Skeletal muscle cell (primary cell): ENCODE results near the gene RASIP1.
"Not testable (repeated sequence)": the region's sequence is repeated elsewhere in the genome, so short reads cannot be mapped to it uniquely, and the experiment has no call there.

Experiments
- DNase-seq: peaks from one replicate; pipeline ENCODE4 v3.0.0-alpha.2; 2010; ENCODE audit warnings: low read depth
- H3K4me3 ChIP-seq: 2 replicates; pipeline ENCODE4 v1.5.1; 2011; ENCODE audit warnings: low read depth, mild to moderate bottlenecking, control low read depth, low read length, moderate library complexity

RASIP1 gene

DNA sequence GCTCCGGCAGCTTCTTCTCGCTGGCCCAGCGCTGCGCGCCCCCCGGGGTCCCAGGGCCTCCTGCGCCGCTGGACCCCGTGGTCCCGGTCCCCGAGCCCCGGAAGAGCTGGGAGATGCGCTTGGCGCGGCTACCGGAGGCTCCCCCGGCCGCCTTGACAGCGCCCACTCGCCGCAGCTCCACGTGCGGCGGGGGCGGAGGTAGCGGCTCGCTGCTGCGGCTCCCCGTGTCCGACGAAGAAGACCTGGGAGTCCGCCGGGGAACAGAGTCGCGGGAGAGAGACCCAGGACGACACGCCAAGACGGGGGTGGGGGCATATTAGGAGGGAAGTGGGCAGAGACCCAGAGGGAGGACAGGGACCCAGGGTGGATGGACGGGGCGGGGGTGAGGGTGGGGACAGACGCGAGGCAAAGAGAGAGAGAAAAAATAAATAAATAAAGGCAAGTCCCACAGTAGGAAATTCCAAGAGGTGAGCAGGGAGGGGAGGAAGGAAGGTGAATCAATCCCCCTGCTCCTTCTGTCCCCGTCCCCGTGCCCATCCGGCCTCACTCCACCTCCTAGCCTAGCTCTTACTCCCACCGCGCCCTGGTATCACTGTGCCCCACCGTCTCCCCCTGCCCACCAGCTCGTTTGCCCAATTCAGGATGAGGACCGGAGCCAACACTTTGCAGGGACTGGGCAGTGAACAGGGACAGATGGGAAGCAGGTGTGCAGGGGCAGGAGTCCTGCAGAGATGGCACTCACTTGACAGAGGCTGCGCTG lies 826 bp downstream of the RASIP1 start:
- no peak for DNase-seq
- peak overlapping the region; percentile 47 for H3K4me3 ChIP-seq

DNA sequence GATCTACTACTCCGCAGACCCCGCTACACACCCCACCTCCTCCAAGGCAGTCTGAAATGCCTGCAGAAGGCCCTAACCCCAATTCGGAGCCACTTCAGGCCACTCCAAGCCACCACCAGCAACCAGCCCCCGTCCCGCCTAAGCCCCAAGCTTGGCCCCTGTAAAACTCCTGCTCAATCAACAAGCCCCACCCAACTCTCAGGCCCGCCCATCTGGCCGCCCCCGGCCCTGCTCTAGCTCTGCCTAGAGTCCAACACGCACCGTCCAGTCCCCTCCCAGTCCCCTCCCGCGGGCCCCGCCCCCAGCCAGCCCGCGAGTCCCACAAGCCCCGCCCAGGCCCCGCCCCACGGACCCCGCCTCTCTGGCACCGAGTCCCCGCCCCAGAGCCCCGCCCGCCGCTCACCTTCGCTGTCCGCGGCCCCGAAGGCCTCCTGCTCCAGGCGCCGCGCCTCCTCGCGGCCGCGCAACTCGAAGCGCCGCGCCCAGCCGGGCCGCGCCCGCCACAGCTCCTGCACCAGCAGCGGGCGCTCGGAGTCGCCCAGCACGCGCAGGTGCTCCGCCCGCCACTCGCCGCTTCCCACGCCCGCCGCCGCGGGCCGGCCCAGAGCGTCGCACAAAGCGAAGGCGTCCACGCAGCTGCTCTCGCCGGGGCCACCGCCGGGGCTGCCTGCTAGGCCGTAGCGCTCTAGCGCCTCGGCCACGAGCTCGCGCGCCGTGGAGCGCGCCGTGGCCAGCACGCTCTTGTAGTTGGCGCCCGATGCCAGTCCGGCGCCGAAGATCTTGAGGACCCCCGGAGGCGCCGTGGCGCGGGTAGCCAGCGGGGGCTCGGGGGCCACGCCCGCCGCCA lies 1.6 kb downstream of the RASIP1 start:
- DNase-seq, result peak; percentile 28
- H3K4me3 ChIP-seq, result peak overlapping the region; percentile 47

DNA sequence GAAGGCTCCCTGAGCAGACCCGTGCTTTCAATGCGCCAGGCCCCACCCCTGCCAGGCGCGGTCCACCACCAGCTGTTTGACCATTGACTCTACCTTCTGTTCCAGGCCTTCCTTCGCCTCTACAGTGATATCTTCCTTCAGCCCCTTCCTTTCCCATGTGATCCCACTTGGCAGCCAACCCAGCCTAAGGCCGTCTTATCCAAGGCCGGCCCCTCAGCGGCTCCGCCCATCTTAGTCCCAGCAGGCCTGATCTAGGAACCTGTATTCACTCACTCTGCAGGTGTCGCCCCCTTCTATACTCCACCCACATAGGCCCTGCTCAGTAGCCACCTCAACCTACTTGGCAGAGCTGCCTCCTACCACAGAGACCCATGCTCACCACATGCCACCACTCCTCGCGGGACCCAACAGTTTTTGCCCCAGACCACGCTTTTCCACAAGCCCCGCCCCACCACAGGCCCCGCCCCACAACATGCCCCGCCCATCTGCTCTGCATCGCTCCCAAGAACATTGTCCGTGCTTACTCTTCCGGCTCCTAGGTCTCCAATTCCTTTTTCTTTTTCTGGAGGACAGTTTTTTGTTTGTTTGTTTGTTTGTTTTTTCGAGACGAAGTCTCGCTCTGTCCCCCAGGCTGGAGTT lies 2.9 kb downstream of the RASIP1 start:
- H3K4me3 ChIP-seq, result no peak overlapping the region
- no peak for DNase-seq

DNA sequence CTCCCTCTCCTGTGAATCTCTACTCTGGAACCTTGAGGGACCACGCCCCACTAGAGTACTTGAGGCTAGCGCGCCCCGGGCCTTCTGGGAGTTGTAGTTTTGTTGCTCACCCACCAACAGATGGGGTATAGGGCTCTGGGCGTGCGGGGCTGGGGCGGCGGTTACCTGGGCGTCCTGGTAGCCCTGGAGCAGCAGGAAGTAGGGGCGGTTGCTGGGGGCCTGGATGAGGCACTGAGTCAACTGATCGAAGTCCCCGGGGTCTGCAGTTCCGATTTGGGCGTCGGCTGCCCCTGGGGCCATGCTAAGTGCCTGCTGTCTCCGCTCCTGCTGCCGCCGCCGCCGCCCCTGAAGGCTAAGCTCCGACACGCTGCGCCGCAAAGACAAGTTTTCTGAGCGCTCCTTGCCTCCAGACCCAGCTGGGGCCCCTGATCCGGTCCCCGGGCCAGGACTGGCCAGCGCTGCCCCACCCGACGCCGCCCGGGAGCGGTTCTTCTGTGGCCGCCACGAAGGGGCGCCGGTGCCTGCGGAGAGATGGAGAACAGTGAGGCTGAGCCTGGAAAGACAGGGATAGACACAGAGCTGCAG lies 5.3 kb downstream of the RASIP1 start:
- peak overlapping the region; percentile 18 for H3K4me3 ChIP-seq

DNA sequence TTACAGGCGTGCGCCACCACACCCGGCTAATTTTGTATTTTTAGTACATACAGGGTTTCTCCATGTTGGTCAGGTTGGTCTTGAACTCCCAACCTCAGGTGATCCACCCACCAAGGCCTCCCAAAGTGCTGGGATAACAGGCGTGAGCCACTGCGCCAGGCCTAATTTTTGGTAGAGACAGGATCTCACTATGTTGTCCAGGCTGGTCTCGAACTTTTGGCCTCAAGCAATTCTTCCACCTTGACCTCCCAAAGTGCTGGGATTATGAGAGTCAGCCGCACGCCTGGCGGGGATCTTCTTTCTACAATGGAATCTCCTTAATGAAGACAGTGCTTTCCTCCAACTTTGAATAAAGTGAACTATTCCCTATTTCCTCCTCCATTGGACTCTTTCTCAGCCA lies 5.8 kb downstream of the RASIP1 start:
- DNase-seq, result no peak
- no peak overlapping the region for H3K4me3 ChIP-seq

More for the DNA sequence above, 5.3 kb downstream of the RASIP1 start:
- DNase-seq, result no peak

DNA sequence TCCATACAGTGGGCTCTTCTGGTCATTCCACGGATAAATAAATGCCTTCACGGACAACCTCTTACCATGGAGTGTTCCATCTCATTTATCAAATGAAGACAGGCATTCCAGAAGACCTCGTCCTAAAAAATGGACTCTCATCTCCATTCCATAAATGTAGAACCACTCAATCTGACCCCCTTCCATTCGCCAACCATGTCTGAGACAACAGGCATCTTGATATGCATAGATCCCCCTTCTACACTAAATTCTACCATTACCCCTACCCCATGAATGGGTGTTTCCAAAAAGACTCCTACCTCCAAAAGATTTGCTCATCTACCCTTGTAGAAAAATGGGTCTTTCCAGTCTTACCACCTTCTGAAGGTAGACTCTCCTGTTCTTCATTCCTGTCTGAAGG lies 9.0 kb downstream of the RASIP1 start:
- H3K4me3 ChIP-seq, result no peak overlapping the region
- DNase-seq, result no peak

DNA sequence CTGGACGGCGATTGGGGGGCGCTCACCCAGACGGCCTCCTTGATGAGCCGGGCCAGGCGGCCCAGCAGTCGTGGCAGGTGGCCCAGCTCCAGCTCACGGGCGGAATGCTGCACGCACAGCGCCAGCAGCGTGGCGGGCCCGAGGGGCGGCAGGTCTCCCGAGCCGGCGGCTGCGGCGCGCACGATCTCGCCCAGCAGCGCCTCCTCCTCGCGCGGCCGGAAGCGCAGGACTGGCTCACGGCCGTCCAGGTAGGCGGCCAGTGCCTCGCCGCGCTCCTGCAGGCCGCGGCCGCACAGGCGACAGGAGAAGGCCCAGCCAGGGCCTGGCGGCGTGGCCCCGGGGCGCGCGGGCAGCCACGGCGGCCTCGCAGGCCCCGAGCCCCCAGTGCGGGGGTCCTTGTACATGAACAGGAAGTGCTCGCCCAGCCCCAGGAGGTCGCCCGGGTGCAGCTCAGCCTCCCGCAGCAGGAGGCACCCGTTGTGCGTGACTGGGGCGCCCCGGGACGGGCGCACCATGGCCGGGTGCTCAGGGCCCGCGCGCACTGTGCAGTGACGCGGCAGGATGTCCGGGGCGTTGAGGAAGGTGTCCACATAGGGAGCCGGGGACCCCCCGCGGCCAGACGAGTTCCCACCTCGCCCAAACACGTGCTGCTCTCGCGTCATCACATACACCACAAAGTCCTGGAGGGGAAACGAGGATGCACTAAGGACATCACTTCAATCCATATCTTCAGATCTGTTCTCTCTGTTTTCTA lies 11.3 kb downstream of the RASIP1 start:
- no peak for DNase-seq
- peak overlapping the region; percentile 9 for H3K4me3 ChIP-seq

DNA sequence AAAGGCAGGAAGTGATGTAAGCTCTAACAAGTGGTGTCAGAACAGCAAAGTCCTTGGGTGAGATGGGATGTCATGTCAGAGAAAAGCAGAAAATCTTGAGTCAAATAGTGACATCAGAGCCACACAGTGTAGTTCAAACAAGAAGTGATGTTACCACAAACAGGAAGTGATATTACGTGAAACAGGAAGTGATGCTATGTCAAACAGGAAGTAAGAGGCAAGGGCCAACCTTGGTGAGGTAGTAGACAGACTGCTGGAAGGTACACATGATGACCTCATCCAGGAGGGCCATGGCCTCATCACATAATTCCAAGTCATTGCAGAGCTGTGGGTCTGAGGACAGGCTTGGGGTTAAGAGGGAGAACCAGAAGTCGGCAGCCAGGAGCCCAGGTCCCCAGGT lies 13.9 kb downstream of the RASIP1 start:
- no peak overlapping the region for H3K4me3 ChIP-seq
- no peak for DNase-seq

DNA sequence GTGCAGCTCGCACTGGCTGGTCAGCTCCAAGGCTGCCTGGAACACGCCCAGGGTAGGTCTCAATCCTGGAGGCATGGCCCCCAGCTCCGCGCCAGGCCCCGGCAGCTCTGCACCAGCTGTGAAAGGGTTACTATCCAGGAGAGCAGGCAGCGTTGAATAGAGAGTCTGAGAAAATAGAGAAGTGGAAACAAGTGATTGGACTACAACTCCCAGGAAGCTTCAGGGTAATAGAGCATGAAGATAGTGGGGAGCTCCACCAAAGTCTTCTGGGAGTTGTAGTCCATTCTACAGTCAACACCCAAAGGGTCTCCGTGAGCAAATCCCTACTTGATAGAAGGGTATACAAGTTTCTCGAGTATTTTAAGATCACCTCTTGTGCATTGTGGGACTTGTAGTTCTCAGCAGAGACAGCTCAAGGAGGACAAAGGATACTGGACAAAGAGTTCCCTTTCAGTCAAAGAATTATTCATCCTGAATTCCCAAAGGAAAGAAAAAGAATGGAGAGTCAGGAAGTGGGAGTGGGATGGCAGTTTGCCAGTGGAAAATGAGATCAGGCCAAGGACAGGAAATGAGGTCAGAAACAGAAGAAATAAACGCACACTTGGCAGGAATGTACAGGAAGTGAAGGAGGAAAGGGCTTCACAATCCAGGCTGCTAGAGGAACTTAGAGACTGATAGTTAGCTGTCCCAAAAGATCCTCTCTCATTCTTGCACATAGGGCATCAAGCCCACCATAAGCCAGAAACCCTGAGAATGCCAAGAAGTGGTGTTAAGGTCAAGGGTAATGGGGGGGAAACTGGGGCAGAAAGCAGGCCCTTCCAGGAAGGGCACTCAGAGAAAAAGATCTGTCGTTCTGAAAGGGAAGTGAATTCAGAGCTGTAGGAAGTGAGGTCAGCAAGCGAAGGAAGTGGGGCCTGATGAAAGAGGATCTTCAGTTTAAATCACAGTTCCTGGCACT lies 15.3 kb downstream of the RASIP1 start:
- H3K4me3 ChIP-seq, result no peak overlapping the region
- DNase-seq, result peak; percentile 84

DNA sequence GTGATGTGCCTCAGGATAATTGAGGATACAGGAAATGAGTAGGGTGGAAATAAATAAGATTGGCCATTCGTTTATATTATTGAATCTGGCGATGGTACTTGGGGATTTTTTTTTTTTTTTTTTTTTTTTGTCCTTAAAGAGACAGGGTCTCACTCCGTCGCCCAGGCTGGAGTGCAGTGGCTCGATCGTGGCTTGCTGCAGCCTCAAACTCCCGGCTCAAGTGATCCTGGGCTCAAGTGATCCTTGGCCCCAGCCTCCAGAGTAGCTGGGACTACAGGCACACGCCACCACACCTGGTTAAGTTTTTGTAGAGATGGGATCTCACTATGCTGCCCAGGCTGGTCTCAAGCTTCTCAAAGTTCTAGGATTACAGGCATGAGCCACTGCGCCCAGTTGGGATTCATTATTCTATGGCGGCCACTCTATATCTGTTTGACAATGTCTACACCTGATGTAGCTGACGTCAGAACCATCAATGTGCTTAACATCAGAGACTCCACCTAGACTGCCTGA lies 18.2 kb downstream of the RASIP1 start:
- no peak for DNase-seq
- no peak overlapping the region for H3K4me3 ChIP-seq

DNA sequence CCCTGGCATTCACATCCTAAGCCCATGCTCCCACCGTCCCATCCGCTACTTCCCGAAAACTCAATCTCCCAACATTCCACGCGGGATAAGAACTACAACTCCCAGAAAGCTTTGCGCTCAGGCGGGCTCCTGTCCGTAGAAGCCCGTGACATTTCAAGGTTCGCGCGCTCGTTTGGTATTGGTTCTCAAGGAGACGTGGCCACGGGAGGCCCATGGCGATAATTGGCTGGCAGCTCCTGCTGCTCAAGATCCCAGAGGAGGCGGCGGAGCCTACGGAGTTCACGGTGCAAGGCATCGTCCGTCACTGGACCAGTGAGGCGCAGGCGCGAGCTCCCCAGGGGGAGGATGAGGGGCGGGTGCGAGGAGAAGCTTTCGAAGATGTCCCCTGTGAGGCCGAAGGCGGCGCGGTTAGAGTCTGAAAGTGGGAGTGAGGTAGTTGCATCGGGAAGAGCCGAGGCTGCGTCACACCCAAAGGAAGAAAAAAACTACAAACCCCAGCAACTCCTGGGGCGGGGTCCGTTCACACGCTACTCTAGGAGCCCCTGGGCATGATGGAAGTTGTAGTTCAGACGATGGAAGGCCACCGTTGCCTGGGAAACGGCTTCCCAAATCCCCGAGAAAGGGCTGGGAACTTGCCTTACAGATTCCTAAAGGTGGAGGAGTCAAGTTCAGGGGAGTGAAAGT lies 19.7 kb downstream of the RASIP1 start:
- DNase-seq, result peak; percentile 98
- H3K4me3 ChIP-seq, result peak overlapping the region; percentile 66

DNA sequence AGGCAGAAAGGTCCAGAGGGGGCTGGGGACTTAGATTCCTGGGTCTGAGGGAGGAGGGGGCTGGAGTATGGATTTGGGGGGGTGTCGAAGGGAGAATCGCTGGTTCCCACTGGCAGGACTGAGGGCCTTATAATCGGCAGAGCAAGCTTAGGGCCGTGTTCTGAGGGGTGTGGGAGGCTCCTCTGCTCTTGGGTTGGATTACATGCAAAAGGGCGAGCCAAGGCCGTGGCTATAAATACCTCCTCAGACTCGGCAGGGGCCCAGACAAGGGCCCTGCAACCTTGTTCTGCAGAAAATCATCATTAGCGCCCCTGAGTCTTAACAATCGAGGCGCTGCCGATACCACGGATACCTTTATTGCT lies 20.2 kb downstream of the RASIP1 start:
- no peak for DNase-seq
- peak overlapping the region; percentile 66 for H3K4me3 ChIP-seq

DNA sequence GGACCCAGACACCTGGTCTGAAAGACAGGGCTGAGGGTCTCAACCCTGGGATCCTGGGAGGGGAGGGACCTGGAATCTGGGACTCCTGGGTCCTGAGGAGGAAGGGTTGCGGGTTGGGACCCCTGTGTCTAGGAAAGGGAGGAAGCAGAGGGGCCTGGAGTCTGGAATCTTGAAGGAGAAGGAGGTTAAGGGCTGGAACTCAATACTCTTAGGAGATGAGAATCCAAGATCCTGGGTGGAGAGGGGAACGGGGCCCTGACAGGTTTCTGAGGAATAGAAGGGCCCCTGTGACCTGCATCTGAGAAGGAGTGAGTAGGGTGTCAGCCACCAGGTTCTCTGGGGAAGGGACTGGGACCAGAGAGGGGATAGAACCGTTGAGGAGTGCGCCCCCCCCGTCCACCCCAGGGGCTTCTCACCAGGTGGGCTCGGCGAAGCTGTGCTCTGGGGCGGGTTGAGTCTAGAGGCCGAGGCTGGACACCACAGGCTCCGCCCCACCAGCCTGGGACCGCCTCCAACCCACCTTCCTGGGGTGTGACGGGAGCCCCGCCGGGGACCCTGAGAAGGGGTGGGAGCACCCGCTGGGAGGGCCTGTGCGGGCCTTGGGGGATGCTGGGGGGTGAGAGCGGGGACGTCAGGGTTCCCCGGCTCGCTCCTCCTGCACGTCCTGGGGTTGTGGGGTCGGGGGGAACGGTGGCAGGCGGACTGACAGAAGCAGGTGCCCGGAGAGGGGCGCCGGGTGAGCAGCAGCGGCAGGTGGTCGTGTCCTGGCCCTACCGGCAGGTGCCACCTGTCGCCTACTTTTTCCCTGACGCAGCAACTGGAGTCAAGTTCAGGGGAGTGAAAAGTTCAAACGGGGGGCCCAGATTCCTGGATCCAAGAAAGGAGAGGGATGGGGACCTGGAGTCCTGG lies 20.9 kb downstream of the RASIP1 start, which contains the start of gene MAMSTR:
Gene MAMSTR, minus strand, starts transcription at position 463 of the 909 bp plus-strand sequence. CDS start 694 bp downstream, outside the sequence.
- DNase-seq, result no peak
- peak within 1 kb of the TSS; percentile 66 for H3K4me3 ChIP-seq

DNA sequence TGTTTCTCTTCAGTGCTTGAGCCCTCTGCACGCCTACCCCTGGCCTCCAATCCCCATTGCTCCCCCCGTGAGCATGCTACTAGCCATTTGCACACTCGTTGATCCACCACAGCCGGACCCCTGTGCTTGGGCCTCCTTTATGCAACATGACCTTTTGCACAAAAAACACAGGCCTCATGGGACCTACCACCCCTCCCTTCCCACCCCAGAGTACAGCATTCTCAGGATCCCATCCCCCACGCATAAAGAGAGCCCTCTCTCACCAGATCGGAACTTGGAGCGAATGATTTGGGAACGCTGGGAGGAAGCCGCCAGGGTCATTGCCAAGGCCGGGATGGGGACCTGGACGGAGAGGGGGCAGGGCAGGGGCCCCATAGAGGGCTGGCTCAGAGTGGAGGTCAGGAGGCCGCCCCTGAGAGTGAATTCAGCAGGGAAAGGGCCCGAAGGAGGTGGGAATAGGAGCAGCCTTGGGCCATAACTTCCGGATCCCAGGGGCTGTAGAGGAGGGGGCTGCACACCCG lies 21.6 kb downstream of the RASIP1 start:
- H3K4me3 ChIP-seq, result peak overlapping the region; percentile 16
- no peak for DNase-seq

DNA sequence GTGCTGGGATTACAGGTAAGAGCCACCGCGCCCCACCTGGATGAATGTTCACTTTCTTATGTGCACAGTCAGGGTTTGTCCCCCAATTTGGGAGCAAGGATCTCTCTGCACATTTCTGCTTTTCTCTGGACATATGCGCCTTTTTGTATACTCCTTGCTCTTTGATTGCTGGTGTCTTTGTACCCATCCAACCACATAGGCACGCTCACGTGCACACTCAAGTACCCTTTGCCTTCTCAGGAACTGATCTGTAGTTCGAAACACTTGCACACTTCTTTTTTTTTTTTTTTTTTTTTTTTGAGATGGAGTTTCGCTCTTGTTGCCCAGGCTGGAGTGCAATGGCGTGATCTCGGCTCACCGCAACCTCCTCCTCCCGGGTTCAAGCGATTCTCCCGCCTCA lies 22.3 kb downstream of the RASIP1 start:
- not testable (repeated sequence) for H3K4me3 ChIP-seq, DNase-seq
